Tibial nerve (tissue), 3 donors: ENCODE data around the gene ZSWIM9.

Source experiments
- POLR2A ChIP-seq, 2 donors: fragments of 450-650 bp; IDR thresholded peaks; one replicate each; pipeline ENCODE4 v1.6.1; 2017; ENCODE audit warnings: antibody characterized with exemption in 2 of 2, mild to moderate bottlenecking in 2 of 2, moderate library complexity in 2 of 2
- TF ChIP-seq, protein P1 (sequence below), 5 experiments: fragments of 200-600 bp in 3 of 5; fragments of 450-650 bp in 2 of 5; sonication (generic) in 3 of 5; IDR thresholded peaks; one replicate each; pipeline ENCODE4 v1.5.1; 2016 to 2019; ENCODE audit warnings: antibody characterized with exemption in 5 of 5, mild to moderate bottlenecking in 3 of 5, moderate library complexity in 2 of 5

DNA sequence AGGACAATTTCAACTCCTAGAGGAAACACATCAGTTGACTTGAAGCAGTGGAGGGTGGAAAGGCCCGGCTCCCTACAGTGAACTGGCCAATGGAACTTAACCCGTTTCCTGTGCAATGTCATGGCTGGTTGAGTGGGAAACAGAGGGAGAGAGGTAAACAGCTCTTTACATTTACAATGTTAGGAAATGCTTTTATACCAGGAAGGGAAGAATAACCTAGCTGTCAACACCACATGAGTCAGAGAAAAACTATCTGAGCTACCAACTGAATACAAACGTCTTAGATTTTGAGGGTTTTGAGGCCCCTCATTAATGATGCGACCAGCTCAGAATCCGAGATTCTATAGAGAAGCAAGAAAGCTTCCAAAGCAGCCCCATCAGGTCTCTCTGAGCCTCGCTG, 48.5 kb downstream of the ZSWIM9 start:
- no peak for TF ChIP-seq POLR2A (IDR thresholded peaks at IDR 0.05)
- TF ChIP-seq, protein P1, sequence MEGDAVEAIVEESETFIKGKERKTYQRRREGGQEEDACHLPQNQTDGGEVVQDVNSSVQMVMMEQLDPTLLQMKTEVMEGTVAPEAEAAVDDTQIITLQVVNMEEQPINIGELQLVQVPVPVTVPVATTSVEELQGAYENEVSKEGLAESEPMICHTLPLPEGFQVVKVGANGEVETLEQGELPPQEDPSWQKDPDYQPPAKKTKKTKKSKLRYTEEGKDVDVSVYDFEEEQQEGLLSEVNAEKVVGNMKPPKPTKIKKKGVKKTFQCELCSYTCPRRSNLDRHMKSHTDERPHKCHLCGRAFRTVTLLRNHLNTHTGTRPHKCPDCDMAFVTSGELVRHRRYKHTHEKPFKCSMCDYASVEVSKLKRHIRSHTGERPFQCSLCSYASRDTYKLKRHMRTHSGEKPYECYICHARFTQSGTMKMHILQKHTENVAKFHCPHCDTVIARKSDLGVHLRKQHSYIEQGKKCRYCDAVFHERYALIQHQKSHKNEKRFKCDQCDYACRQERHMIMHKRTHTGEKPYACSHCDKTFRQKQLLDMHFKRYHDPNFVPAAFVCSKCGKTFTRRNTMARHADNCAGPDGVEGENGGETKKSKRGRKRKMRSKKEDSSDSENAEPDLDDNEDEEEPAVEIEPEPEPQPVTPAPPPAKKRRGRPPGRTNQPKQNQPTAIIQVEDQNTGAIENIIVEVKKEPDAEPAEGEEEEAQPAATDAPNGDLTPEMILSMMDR (IDR thresholded peaks at IDR 0.05), result no peak
